Skeletal muscle tissue (tissue), 4 donors: ENCODE measurements around the gene MIOX. TPM values are rescaled to one million over a fixed set of nuclear protein-coding genes. Genes with fewer than 3 reads are reported as not detected.

Source experiments
- H3K27ac ChIP-seq: one replicate; pipeline ENCODE4 v1.7.0; 2013; ENCODE audit warnings: mild to moderate bottlenecking, low read depth, low read length, inconsistent platforms
- H3K27me3 ChIP-seq, 3 donors: one replicate each; pipeline ENCODE4 v1.7.0; 2013; ENCODE audit warnings: low read length in 3 of 3; ENCODE audit not compliant: control insufficient read depth in 3 of 3, insufficient read depth in 3 of 3
- H3K36me3 ChIP-seq, 3 donors: one replicate each; pipeline ENCODE4 v1.7.0; 2013; ENCODE audit warnings: low read length in 3 of 3; ENCODE audit not compliant: control insufficient read depth in 3 of 3, insufficient read depth in 3 of 3
- H3K4me1 ChIP-seq, 3 donors: one replicate each; pipeline ENCODE4 v1.7.0; 2013; ENCODE audit warnings: low read length in 3 of 3, mild to moderate bottlenecking in 3 of 3; ENCODE audit not compliant: control insufficient read depth in 3 of 3, insufficient read depth in 3 of 3
- H3K4me3 ChIP-seq, 3 donors: one replicate each; pipeline ENCODE4 v1.7.0; 2013; ENCODE audit warnings: low read length in 3 of 3
- H3K9ac ChIP-seq, 3 donors: one replicate each; pipeline ENCODE4 v1.7.0; 2013; ENCODE audit warnings: low read length in 3 of 3, mild to moderate bottlenecking in 3 of 3, moderate library complexity in 2 of 3, low read depth in 1 of 3
- H3K9me3 ChIP-seq, 3 donors: one replicate each; pipeline ENCODE4 v1.7.0; 2013; ENCODE audit warnings: low read length in 3 of 3; ENCODE audit not compliant: control insufficient read depth in 3 of 3
- total RNA-seq: library from RNA; depleted of rRNA; stranded (reverse); fragments of >200 nt; gene quantifications from one replicate; pipeline ENCODE4 v1.2.3, GENCODE V29; 2014
- donor health status: Osteomylitis.

The MIOX gene
- total RNA-seq, 1 donor from 2014 or later: not detected

- peaks cover 0 to 10% (median 8%) of the 10 kb centered on the region in 3 donors for H3K4me1 ChIP-seq
- peaks cover 75 to 77% (median 76%) of the 10 kb centered on the region in 3 donors for H3K36me3 ChIP-seq
- H3K27me3 ChIP-seq: no peaks in the 10 kb centered on the region
- H3K9ac ChIP-seq: no peak overlapping the region
- H3K4me3 ChIP-seq: no peak overlapping the region
- no peaks in the 10 kb centered on the region for H3K9me3 ChIP-seq
- H3K27ac ChIP-seq: no peak overlapping the region
Observed at GRCh38 chr22:50464451-50464850, 22.2 kb upstream of the MIOX start.

- no peaks in the 10 kb centered on the region for H3K27me3 ChIP-seq
- H3K9me3 ChIP-seq: no peaks in the 10 kb centered on the region
- H3K27ac ChIP-seq: no peak overlapping the region
- H3K9ac ChIP-seq: no peak overlapping the region
- H3K4me1 ChIP-seq: peaks cover 2 to 15% (median 14%) of the 10 kb centered on the region in 3 donors
- H3K36me3 ChIP-seq: peaks cover 67 to 69% (median 69%) of the 10 kb centered on the region in 3 donors
- no peak overlapping the region for H3K4me3 ChIP-seq
Observed at GRCh38 chr22:50465066-50465930, 21.4 kb upstream of the MIOX start.

- Histone ChIP-seq H3K27ac (no peak overlapping the region), H3K36me3 (peaks cover 49 to 50% (median 50%) of the 10 kb centered on the region in 3 donors), H3K4me3 (no peak overlapping the region), H3K9me3 (no peaks in the 10 kb centered on the region), H3K4me1 (peaks cover 20 to 35% (median 35%) of the 10 kb centered on the region in 3 donors), H3K9ac (no peak overlapping the region), H3K27me3 (no peaks in the 10 kb centered on the region)
Observed at GRCh38 chr22:50467341-50467740, 19.3 kb upstream of the MIOX start.

- Histone ChIP-seq H3K27me3 (no peaks in the 10 kb centered on the region), H3K4me3 (no peak overlapping the region), H3K9ac (no peak overlapping the region), H3K36me3 (peaks cover 44 to 46% (median 45%) of the 10 kb centered on the region in 3 donors), H3K9me3 (no peaks in the 10 kb centered on the region), H3K27ac (no peak overlapping the region), H3K4me1 (peaks cover 26 to 41% (median 40%) of the 10 kb centered on the region in 3 donors)
Observed at GRCh38 chr22:50467773-50468440, 18.8 kb upstream of the MIOX start.

- Histone ChIP-seq H3K36me3 (peaks cover 37 to 39% (median 38%) of the 10 kb centered on the region in 3 donors), H3K27ac (no peak overlapping the region), H3K9ac (no peak overlapping the region), H3K4me3 (no peak overlapping the region), H3K27me3 (no peaks in the 10 kb centered on the region), H3K9me3 (no peaks in the 10 kb centered on the region), H3K4me1 (peaks cover 33 to 48% (median 48%) of the 10 kb centered on the region in 3 donors)
Observed at GRCh38 chr22:50468626-50469025, 18.0 kb upstream of the MIOX start.

- Histone ChIP-seq H3K9me3 (no peaks in the 10 kb centered on the region), H3K36me3 (peaks cover 28 to 29% (median 28%) of the 10 kb centered on the region in 3 donors), H3K27me3 (no peaks in the 10 kb centered on the region), H3K4me3 (no peak overlapping the region), H3K4me1 (peaks cover 39 to 53% (median 53%) of the 10 kb centered on the region in 3 donors), H3K27ac (no peak overlapping the region), H3K9ac (peak overlapping the region in 1 of 3 donors; percentile 57)
Observed at GRCh38 chr22:50469377-50470305, 17.0 kb upstream of the MIOX start.

GRCh38 chr22:50470491-50470890 lies 16.2 kb upstream of the MIOX start:
- Histone ChIP-seq H3K27ac (no peak overlapping the region), H3K9ac (peak overlapping the region; percentile 1 to 57 (median 30)), H3K36me3 (peaks cover 19 to 22% (median 20%) of the 10 kb centered on the region in 3 donors), H3K4me1 (peaks cover 42 to 57% (median 56%) of the 10 kb centered on the region in 3 donors), H3K27me3 (no peaks in the 10 kb centered on the region), H3K4me3 (peak overlapping the region in 1 of 3 donors; percentile 29), H3K9me3 (no peaks in the 10 kb centered on the region)

- Histone ChIP-seq H3K27ac (no peak overlapping the region), H3K9me3 (no peaks in the 10 kb centered on the region), H3K4me1 (peaks cover 43 to 59% (median 59%) of the 10 kb centered on the region in 3 donors), H3K9ac (peak overlapping the region in 1 of 3 donors; percentile 57), H3K27me3 (no peaks in the 10 kb centered on the region), H3K4me3 (no peak overlapping the region), H3K36me3 (peaks cover 11 to 13% (median 12%) of the 10 kb centered on the region in 3 donors)
Observed at GRCh38 chr22:50471197-50471847, 15.3 kb upstream of the MIOX start.

- Histone ChIP-seq H3K27me3 (no peaks in the 10 kb centered on the region), H3K36me3 (peaks cover 5 to 8% (median 5%) of the 10 kb centered on the region in 3 donors), H3K9ac (peak overlapping the region in 1 of 3 donors; percentile 40), H3K27ac (no peak overlapping the region), H3K4me1 (peaks cover 43 to 59% (median 59%) of the 10 kb centered on the region in 3 donors), H3K9me3 (no peaks in the 10 kb centered on the region), H3K4me3 (no peak overlapping the region)
Observed at GRCh38 chr22:50471962-50472361, 14.7 kb upstream of the MIOX start.
